Cerebellar cortex (tissue), 1 donor: ENCODE measurements around the gene EMD.

Experiments
- DNase-seq: peaks from one replicate; pipeline ENCODE4 v3.0.0-alpha.2; 2015; ENCODE audit warnings: low spot score

EMD gene

DNA sequence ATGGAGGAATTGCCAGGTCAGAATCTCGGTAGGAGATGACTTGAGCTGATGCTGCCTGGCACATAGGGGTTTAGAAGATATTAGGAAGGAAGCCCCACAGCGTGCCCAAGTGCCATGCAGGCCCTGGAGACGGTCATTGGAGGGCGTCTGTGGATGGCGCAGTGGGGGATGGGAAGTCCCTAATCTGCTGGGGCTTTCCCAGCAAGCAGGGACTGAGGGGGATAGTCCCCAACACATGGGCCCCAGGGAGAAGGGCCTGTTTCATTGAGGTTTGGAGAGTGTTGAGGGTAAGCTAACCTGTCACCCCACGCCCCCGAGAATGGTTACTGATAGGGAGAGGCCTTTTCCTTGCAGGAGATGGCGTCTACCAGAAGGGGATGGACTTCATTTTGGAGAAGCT lies 40.1 kb downstream of the EMD start:
- no peak for DNase-seq

DNA sequence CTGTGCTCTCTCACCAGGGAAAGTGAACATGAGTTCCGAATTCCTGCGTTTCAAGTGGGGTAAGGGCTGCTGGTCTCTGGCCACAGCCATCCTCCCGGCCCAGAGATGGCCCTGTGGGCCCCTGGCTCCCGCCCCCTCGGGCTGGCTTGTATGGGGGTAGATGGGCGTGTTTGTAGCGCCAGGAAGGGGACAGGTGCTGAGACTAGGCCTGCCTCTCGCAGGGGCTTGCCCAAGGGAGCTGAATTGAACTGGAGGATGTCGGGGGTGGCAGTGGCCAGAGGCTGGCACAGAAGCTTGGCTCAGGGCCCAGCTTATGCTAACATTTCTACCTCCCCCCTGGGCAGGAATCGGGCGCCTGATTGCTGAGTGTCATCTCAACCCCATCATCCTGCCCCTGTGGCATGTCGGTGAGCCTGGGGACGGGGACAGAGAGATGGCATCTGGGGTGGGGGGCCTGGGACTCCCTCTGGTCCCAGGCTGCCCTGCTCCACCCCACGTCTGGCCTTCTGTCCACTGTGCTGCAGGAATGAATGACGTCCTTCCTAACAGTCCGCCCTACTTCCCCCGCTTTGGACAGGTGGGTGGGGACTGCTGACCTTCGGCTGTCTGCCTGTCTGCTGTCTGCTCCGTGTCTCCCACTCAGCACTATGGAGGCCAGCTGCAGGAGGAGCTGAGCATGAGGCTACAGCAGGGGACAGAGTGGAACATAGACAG lies 40.8 kb downstream of the EMD start:
- DNase-seq = no peak

DNA sequence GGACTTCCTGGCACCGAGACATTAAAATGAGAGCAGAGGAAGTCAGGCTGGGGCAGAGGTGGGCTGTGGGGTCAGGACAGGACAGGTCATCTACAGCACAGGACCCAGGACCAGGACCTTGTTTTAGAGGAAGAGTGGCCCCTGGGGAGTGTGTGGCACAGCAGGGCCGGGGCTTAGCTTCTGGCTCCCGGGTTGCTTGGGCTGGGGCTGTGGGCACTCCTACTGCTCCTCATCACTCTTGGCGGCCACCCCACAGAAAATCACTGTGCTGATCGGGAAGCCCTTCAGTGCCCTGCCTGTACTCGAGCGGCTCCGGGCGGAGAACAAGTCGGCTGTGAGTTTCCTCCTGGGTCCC lies 41.3 kb downstream of the EMD start:
- no peak for DNase-seq

DNA sequence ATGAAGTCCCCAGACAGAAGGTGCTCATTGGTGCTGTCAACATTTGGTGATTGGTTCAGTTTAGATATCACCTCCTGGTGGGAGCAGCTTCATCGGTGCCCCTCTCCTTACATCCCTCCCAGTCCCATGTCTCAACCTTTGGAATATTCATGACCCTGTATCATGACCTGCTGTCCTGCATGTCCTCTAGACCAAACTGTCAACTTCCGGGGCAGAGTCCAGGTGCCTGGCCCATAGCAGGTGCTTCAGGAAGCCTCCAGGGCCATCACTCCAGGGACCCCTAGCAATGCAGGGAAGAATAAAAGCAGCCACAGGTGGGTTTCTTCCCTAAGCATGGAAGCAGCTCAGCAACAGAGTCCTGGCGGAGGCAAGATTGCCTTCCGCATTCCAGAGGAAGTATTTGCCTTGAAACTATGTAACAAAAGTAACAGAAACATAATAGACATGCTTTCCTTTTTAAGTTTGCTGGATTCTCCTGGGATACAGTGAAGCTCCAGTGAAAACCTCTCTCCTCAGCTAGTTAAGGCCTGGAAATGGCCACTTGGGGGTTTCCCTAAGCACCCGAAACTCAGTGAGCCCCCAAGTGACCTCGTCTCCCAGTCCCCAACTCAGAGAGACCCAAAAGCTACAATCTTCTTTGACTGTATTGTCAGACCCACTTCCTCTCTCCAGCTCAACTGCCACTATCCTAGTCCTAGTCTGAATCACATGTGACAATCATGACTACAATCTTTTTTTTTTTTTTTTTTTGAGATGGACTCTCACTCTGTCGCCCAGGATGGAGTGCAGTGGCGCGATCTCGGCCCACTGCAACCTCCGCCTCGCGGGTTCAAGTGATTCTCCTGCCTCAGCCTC lies 48.0 kb downstream of the EMD start:
- no peak for DNase-seq

DNA sequence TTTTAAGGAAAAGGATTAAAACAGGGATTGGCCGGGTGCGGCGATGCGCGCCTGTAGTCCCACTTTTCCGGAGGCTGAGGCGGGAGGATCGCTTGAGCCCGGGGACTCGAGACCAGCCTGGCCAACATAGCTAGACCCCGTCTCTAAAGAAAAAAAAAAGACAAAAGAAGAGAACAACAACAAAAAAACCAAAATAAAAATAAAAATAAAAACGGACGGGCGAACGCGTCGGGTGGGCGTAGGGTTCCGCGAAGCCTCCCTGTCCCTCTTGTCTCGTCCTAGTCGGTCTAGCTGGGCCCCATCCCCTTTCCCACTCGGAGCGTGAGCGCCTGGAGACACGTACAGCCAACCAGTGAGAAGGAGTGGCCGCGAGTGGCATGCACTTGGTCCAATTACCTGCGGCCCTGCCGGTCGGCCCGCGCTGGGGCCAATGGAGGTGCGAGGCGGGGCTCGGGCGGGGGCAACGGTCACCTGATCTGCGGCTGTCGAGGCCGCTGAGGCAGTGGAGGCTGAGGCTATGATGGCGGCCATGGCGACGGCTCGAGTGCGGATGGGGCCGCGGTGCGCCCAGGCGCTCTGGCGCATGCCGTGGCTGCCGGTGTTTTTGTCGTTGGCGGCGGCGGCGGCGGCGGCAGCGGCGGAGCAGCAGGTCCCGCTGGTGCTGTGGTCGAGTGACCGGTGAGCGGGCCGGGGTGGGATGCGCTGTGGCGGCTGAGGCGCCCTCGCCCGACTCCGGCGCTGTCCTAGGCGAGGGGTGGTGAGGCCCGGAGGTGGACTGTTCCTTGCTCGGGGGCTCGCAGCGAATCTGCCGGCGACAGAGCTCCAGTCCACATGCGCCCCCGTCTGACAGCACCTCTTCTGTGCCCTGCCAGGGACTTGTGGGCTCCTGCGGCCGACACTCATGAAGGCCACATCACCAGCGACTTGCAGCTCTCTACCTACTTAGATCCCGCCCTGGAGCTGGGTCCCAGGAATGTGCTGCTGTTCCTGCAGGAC lies 49.4 kb downstream of the EMD start, which contains the start of gene ATP6AP1:
Gene ATP6AP1 (plus strand): TSS at position 502 of the 996 bp plus-strand sequence. CDS start 16 bp downstream, at position 518.
- peak; percentile 92 for DNase-seq

DNA sequence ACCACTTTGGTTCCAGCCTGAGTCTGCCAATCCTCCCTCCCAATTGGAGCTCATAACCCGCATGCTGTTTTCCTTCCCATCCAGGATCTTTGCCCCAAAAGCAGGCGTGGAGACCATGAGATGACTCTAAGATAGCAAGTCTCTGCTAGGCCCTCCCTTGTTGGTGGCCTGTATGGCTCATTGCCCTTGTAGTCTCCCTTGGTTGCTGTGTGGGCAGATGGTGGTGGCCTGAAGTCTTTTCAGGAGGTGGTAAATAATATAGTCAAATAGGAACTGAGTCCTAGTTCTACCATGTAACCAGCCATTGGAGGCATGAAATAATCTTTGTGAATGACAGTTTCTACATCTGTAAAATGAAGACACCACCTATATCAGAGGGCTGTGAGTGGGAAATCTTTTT lies 50.6 kb downstream of the EMD start:
- no peak for DNase-seq

DNA sequence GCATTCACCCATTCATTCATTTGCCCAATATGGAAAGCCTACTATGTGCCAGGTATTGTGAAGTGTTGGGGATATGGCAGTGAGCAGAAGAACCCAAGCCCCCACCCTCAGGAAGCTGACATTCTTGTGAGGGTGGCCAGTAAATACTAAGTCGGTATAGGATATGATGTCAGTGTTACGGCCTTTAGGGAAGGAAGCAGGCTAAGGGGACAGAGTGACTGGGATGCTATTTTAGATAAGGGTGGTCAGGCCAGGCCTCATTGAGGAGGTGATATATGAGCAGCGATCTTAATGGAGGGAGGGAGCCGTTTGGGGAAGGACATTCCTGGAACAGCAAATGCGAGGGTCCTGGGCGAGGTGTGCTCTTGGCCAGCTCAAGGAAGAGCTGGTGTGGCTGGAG lies 51.4 kb downstream of the EMD start:
- no peak for DNase-seq

DNA sequence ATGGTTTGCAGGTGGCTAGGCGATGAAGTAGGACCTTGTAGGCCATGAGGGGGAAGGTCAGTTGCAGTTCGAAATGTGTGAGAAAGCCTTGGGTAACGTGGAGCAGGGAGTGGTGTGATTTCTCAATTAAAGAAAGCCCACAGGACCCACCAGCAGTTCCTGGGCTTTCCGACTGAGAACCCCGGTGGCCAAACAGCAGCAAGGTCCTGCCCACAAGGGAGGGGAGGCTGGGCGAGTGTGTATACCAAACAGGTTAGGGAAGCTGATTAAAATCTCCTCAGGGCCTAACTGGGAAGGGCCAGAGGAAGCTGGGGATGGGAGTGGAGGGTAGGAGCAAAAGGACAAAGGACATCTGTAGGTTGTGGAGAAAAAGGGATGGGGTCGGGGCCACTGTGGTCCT lies 51.8 kb downstream of the EMD start:
- no peak for DNase-seq
